Keratinocyte (primary cell): Measurements from ENCODE around the gene JPT1.
"Not testable (repeated sequence)": the region's sequence is repeated elsewhere in the genome, so short reads cannot be mapped to it uniquely, and the experiment has no call there.

ENCODE experiments used
- CTCF ChIP-seq, 3 experiments: IDR thresholded peaks in 1 of 3; conservative IDR thresholded peaks in 1 of 3; optimal IDR thresholded peaks in 1 of 3; 2 replicates in 2 of 3; 3 replicates in 1 of 3; pipeline versions ENCODE3 to v1.5.1; 2011; ENCODE audit warnings: low read length in 3 of 3, mild to moderate bottlenecking in 3 of 3, moderate library complexity in 2 of 3, control low read depth in 1 of 3, inconsistent platforms in 1 of 3; ENCODE audit not compliant: insufficient read depth in 2 of 3; ENCODE audit errors: extremely low read depth in 1 of 3
- EZH2 ChIP-seq: IDR thresholded peaks from one replicate; pipeline ENCODE4 v1.6.1; 2012; ENCODE audit warnings: inconsistent platforms, mild to moderate bottlenecking, low read length, moderate library complexity

GRCh38 chr17:75133607-75134347 lies 20.5 kb downstream of the JPT1 start:
- not testable (repeated sequence) for TF ChIP-seq CTCF (optimal IDR thresholded peaks at IDR 0.05 in 1 of 3, IDR thresholded peaks at IDR 0.05 in 1 of 3, conservative IDR thresholded peaks at IDR 0.05 in 1 of 3; ENCODE audit: extremely low read depth in 1 of 3, insufficient read depth in 2 of 3, low read length in 3 of 3); EZH2
